SU-DHL-6 (cell line): ENCODE results near the gene METTL17.
"Not testable (repeated sequence)": the region's sequence is repeated elsewhere in the genome, so short reads cannot be mapped to it uniquely, and the experiment has no call there.

Source experiments
- H2AFZ ChIP-seq: fragments of 200-600 bp; sonication (generic); 2 replicates; pipeline ENCODE4 v1.6.1; 2014; ENCODE audit warnings: low read depth, mild to moderate bottlenecking, moderate library complexity, mixed read lengths, antibody characterized with exemption, low read length; ENCODE audit not compliant: severe bottlenecking
- H3F3A ChIP-seq: fragments of 200-600 bp; shearing (Covaris generic); 2 replicates; pipeline ENCODE4 v1.6.0; 2016; ENCODE audit warnings: antibody characterized with exemption, mild to moderate bottlenecking; ENCODE audit not compliant: insufficient read depth
- H3K27ac ChIP-seq: fragments of 200-600 bp; sonication (generic); 2 replicates; pipeline ENCODE4 v1.5.1; 2016; ENCODE audit warnings: low read depth, mild to moderate bottlenecking, low read length, moderate library complexity, mixed read lengths
- H3K27me3 ChIP-seq: fragments of 200-600 bp; sonication (generic), shearing (Covaris generic); 2 replicates; pipeline ENCODE4 v1.6.0; 2014; ENCODE audit warnings: mild to moderate bottlenecking, low read length
- H3K36me3 ChIP-seq: fragments of 200-600 bp; sonication (generic); 2 replicates; pipeline ENCODE4 v1.6.1; 2014; ENCODE audit warnings: mild to moderate bottlenecking, low read length, mixed read lengths
- H3K4me2 ChIP-seq: fragments of 300-600, 200-600 bp; shearing (Covaris generic), sonication (generic); 2 replicates; pipeline ENCODE4 v1.6.0; 2014; ENCODE audit warnings: low read length, low read depth, mild to moderate bottlenecking; ENCODE audit not compliant: poor library complexity, severe bottlenecking
- H3K4me3 ChIP-seq: fragments of 200-600 bp; sonication (generic); 2 replicates; pipeline ENCODE4 v1.5.1; 2014; ENCODE audit warnings: antibody characterized with exemption, low read length, mild to moderate bottlenecking, mixed read lengths; ENCODE audit not compliant: insufficient read depth, poor library complexity, severe bottlenecking
- H3K79me2 ChIP-seq: fragments of 200-600 bp; sonication (generic); 2 replicates; pipeline ENCODE4 v1.6.1; 2014; ENCODE audit warnings: mild to moderate bottlenecking, low read length, moderate library complexity; ENCODE audit not compliant: insufficient read depth
- H3K9ac ChIP-seq: fragments of 200-600 bp; sonication (generic); 2 replicates; pipeline ENCODE4 v1.7.0; 2014; ENCODE audit warnings: mild to moderate bottlenecking, low read length
- H3K9me2 ChIP-seq: fragments of 200-600 bp; sonication (generic); replicated peaks from 2 replicates; pipeline ENCODE4 v1.6.1; 2014; ENCODE audit warnings: low read length; ENCODE audit not compliant: insufficient read depth
- H3K9me3 ChIP-seq: fragments of 200-600 bp; sonication (generic); 2 replicates; pipeline ENCODE4 v1.6.1; 2014; ENCODE audit warnings: low read length, mixed read lengths; ENCODE audit not compliant: insufficient read depth
- H4K20me1 ChIP-seq: fragments of 200-600 bp; sonication (generic); 2 replicates; pipeline ENCODE4 v1.6.1; 2014; ENCODE audit warnings: low read depth, mild to moderate bottlenecking, antibody characterized with exemption, low read length, moderate library complexity, mixed read lengths
- EZH2phosphoT487 ChIP-seq: fragments of 200-600 bp; sonication (generic), shearing (Covaris generic); conservative IDR thresholded peaks from 2 replicates; pipeline ENCODE4 v1.6.1; 2018; ENCODE audit warnings: mild to moderate bottlenecking, antibody characterized with exemption, low read length, moderate library complexity, mixed read lengths
- TF ChIP-seq, protein P1 (sequence below): fragments of 200-600 bp; sonication (generic); IDR thresholded peaks from one replicate; pipeline ENCODE4 v1.5.1; 2017; ENCODE audit warnings: antibody characterized with exemption, mild to moderate bottlenecking, low read length, moderate library complexity; ENCODE audit not compliant: insufficient read depth, poor library complexity, severe bottlenecking

METTL17 gene

GRCh38 chr14:20956376-20956976 is 33.3 kb upstream of the METTL17 start:
- no peak overlapping the region for H3K27ac ChIP-seq
- H3K4me2 ChIP-seq = no peak overlapping the region
- no peaks in the 10 kb centered on the region for H3K27me3 ChIP-seq
- no peaks in the 10 kb centered on the region for H3F3A ChIP-seq
- no peak overlapping the region for H3K4me3 ChIP-seq
- no peak overlapping the region for H3K9ac ChIP-seq
- no peaks in the 10 kb centered on the region for H3K79me2 ChIP-seq
- no peaks in the 10 kb centered on the region for H3K9me2 ChIP-seq
- H3K36me3 ChIP-seq = no peaks in the 10 kb centered on the region
- H4K20me1 ChIP-seq = no peaks in the 10 kb centered on the region
- H3K9me3 ChIP-seq = no peaks in the 10 kb centered on the region
- no peak for TF ChIP-seq EZH2phosphoT487
- no peak overlapping the region for H2AFZ ChIP-seq

- H3K36me3 ChIP-seq, H3K4me2 ChIP-seq, H4K20me1 ChIP-seq, H3K9ac ChIP-seq, H3K9me3 ChIP-seq, H2AFZ ChIP-seq, H3K27me3 ChIP-seq, H3F3A ChIP-seq, H3K27ac ChIP-seq, H3K79me2 ChIP-seq, H3K4me3 ChIP-seq, H3K9me2 ChIP-seq: not testable (repeated sequence)
These were observed 30.8 kb upstream of the METTL17 start for GRCh38 chr14:20958946-20959345.

- no peaks in the 10 kb centered on the region for H3F3A ChIP-seq
- H3K9ac ChIP-seq = no peak overlapping the region
- no peaks in the 10 kb centered on the region for H3K27me3 ChIP-seq
- TF ChIP-seq, protein P1, sequence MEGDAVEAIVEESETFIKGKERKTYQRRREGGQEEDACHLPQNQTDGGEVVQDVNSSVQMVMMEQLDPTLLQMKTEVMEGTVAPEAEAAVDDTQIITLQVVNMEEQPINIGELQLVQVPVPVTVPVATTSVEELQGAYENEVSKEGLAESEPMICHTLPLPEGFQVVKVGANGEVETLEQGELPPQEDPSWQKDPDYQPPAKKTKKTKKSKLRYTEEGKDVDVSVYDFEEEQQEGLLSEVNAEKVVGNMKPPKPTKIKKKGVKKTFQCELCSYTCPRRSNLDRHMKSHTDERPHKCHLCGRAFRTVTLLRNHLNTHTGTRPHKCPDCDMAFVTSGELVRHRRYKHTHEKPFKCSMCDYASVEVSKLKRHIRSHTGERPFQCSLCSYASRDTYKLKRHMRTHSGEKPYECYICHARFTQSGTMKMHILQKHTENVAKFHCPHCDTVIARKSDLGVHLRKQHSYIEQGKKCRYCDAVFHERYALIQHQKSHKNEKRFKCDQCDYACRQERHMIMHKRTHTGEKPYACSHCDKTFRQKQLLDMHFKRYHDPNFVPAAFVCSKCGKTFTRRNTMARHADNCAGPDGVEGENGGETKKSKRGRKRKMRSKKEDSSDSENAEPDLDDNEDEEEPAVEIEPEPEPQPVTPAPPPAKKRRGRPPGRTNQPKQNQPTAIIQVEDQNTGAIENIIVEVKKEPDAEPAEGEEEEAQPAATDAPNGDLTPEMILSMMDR = no peak
- TF ChIP-seq EZH2phosphoT487 = no peak
- no peak overlapping the region for H3K4me2 ChIP-seq
- no peak overlapping the region for H3K27ac ChIP-seq
- H4K20me1 ChIP-seq = no peaks in the 10 kb centered on the region
- no peaks in the 10 kb centered on the region for H3K36me3 ChIP-seq
- H3K9me3 ChIP-seq = no peaks in the 10 kb centered on the region
- H3K9me2 ChIP-seq = no peaks in the 10 kb centered on the region
- no peaks in the 10 kb centered on the region for H3K79me2 ChIP-seq
- no peak overlapping the region for H3K4me3 ChIP-seq
- no peak overlapping the region for H2AFZ ChIP-seq
These were observed 20.4 kb upstream of the METTL17 start for GRCh38 chr14:20969336-20969735.

DNA sequence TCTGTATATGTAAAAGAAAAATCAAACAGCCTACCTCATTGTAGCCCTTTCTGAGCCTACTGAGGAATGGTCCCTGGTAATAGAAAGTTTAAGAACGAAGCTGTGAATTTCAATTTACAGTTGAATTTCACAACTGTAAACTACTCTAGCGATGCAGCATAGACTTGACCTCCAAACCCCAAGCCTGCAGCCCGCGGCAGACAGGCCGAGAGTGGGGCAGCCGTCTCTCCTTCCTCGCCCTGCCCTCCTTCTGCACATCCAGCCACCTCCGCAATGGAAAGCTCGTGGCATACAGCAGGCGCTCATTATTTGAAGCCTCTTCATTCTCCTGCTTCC is 19.2 kb upstream of the METTL17 start:
- Histone ChIP-seq H3K9me3 (no peaks in the 10 kb centered on the region), H3K9ac (peak overlapping the region; percentile 73)

More for the DNA sequence above, 19.2 kb upstream of the METTL17 start:
- Histone ChIP-seq H3K27ac (no peak overlapping the region), H3F3A (no peaks in the 10 kb centered on the region), H3K27me3 (no peaks in the 10 kb centered on the region), H3K9me2 (no peaks in the 10 kb centered on the region), H4K20me1 (no peaks in the 10 kb centered on the region), H2AFZ (peak overlapping the region; percentile 97), H3K4me2 (peak overlapping the region; percentile 77), H3K36me3 (no peaks in the 10 kb centered on the region), H3K4me3 (peak overlapping the region; percentile 59), H3K79me2 (no peaks in the 10 kb centered on the region)
- no peak for TF ChIP-seq EZH2phosphoT487
- TF ChIP-seq, protein P1 = no peak
